Measurements from ENCODE around the gene RAB37.

The RAB37 gene

GRCh38 chr17:74736513-74737298, at the start of gene RAB37:
Gene RAB37 (plus strand): TSS chr17:74737256. CDS start chr17:74737273, 17 bp downstream.
- TF ChIP-seq CTCF (IDR thresholded peaks at IDR 0.05; ENCODE audit: low read depth, low read length) = no peak
- H3K4me3 ChIP-seq (ENCODE audit: low read depth, low read length) = 0 out of 2 replicates have a peak within 1 kb of the TSS, but pooled peaks have one; percentile 12

GRCh38 chr17:74687886-74688285, 49.2 kb upstream of the RAB37 start:
- no peak overlapping the region for H3K4me3 ChIP-seq (ENCODE audit: low read depth, low read length)
- TF ChIP-seq CTCF (IDR thresholded peaks at IDR 0.05; ENCODE audit: low read depth, low read length) = no peak

- H3K4me3 ChIP-seq (ENCODE audit: low read depth, low read length) = no peak overlapping the region
- TF ChIP-seq CTCF (IDR thresholded peaks at IDR 0.05; ENCODE audit: low read depth, low read length) = no peak
These were observed 46.6 kb upstream of the RAB37 start for GRCh38 chr17:74690409-74690825.

GRCh38 chr17:74691151-74691550, 45.9 kb upstream of the RAB37 start:
- no peak for TF ChIP-seq CTCF (IDR thresholded peaks at IDR 0.05; ENCODE audit: low read depth, low read length)
- H3K4me3 ChIP-seq (ENCODE audit: low read depth, low read length) = no peak overlapping the region

GRCh38 chr17:74694081-74694480, 43.0 kb upstream of the RAB37 start:
- no peak overlapping the region for H3K4me3 ChIP-seq (ENCODE audit: low read depth, low read length)
- TF ChIP-seq CTCF (IDR thresholded peaks at IDR 0.05; ENCODE audit: low read depth, low read length) = no peak

GRCh38 chr17:74695629-74696028, 41.4 kb upstream of the RAB37 start:
- no peak overlapping the region for H3K4me3 ChIP-seq (ENCODE audit: low read depth, low read length)

More at GRCh38 chr17:74695629-74696028, 41.4 kb upstream of the RAB37 start:
- TF ChIP-seq CTCF (IDR thresholded peaks at IDR 0.05; ENCODE audit: low read depth, low read length) = no peak

Measured in WI38 (cell line).